ENCODE data around the gene FHIT. TPM values are rescaled to one million over a fixed set of nuclear protein-coding genes. Genes with fewer than 3 reads are reported as not detected.

Gene FHIT
- total RNA-seq, 2 experiments from 2014 or later = 86.0 to 90.6 TPM

- H3K27me3 ChIP-seq (ENCODE audit: control insufficient read depth in 1 of 2, insufficient read depth in 2 of 2, low read length in 2 of 2) = no peaks in the 10 kb centered on the region
- no peak overlapping the region for H3K27ac Mint-ChIP-seq
- no peaks in the 10 kb centered on the region for H3K4me1 ChIP-seq (ENCODE audit: insufficient read depth, low read length)
- no peak overlapping the region for H3K4me3 Mint-ChIP-seq
- no peaks in the 10 kb centered on the region for H3K27me3 Mint-ChIP-seq
- H3K9me3 Mint-ChIP-seq = no peaks in the 10 kb centered on the region
- CTCF ChIA-PET = no interaction called here
- intact Hi-C loops (cut with DNase I, micrococcal nuclease) = no loop called here
- H3K27ac ChIP-seq (ENCODE audit: low read depth in 1 of 2, low read length in 2 of 2) = no peak overlapping the region
- no peak overlapping the region for H3K4me3 ChIP-seq (ENCODE audit: low read length)
- no peaks in the 10 kb centered on the region for H3K36me3 ChIP-seq (ENCODE audit: insufficient read depth, low read length)
- ATAC-seq (ENCODE audit: poor library complexity) (no peak), DNase-seq (no peak)
- POLR2A ChIA-PET = no interaction called here
- H3K4me1 Mint-ChIP-seq (ENCODE audit: low read depth) = no peaks in the 10 kb centered on the region
- no peak for TF ChIP-seq CTCF (IDR thresholded peaks at IDR 0.05)
- H3K9me3 ChIP-seq (ENCODE audit: control insufficient read depth in 1 of 2, insufficient read depth in 1 of 2, low read length in 2 of 2) = peaks cover 0 to 4% of the 10 kb centered on the region in 2 experiments
- H3K36me3 Mint-ChIP-seq (ENCODE audit: low read depth) = no peaks in the 10 kb centered on the region
Measured at GRCh38 chr3:61132062-61132461, 119.2 kb downstream of the FHIT start.

- Mint-ChIP-seq H3K4me1 (ENCODE audit: low read depth) (no peaks in the 10 kb centered on the region), H3K9me3 (peaks cover 5% of the 10 kb centered on the region), H3K27me3 (no peaks in the 10 kb centered on the region), H3K36me3 (ENCODE audit: low read depth) (peaks cover 10% of the 10 kb centered on the region), H3K4me3 (no peak overlapping the region), H3K27ac (no peak overlapping the region)
- ChIA-PET POLR2A (no interaction called here), CTCF (no interaction called here)
- Histone ChIP-seq H3K27ac (ENCODE audit: low read depth in 1 of 2, low read length in 2 of 2) (no peak overlapping the region), H3K4me3 (ENCODE audit: low read length) (no peak overlapping the region), H3K4me1 (ENCODE audit: insufficient read depth, low read length) (no peaks in the 10 kb centered on the region), H3K9me3 (ENCODE audit: control insufficient read depth in 1 of 2, insufficient read depth in 1 of 2, low read length in 2 of 2) (no peaks in the 10 kb centered on the region), H3K36me3 (ENCODE audit: insufficient read depth, low read length) (no peaks in the 10 kb centered on the region), H3K27me3 (ENCODE audit: control insufficient read depth in 1 of 2, insufficient read depth in 2 of 2, low read length in 2 of 2) (no peaks in the 10 kb centered on the region)
- TF ChIP-seq CTCF (IDR thresholded peaks at IDR 0.05) = no peak
- ATAC-seq (ENCODE audit: poor library complexity) = no peak
- intact Hi-C loops (cut with DNase I, micrococcal nuclease) = no loop called here
- no peak for DNase-seq
Measured at GRCh38 chr3:61118830-61119229, 132.4 kb downstream of the FHIT start.

- H3K27me3 Mint-ChIP-seq = no peaks in the 10 kb centered on the region
Measured at GRCh38 chr3:61117045-61117898, 134.0 kb downstream of the FHIT start.

More at GRCh38 chr3:61117045-61117898, 134.0 kb downstream of the FHIT start:
- no peak for TF ChIP-seq CTCF (IDR thresholded peaks at IDR 0.05)
- Mint-ChIP-seq H3K9me3 (peaks cover 5% of the 10 kb centered on the region), H3K4me1 (ENCODE audit: low read depth) (peaks cover 10% of the 10 kb centered on the region), H3K27ac (no peak overlapping the region), H3K36me3 (ENCODE audit: low read depth) (peaks cover 4% of the 10 kb centered on the region), H3K4me3 (no peak overlapping the region)
- CTCF ChIA-PET = no interaction called here
- ATAC-seq (ENCODE audit: poor library complexity) (no peak), DNase-seq (no peak)
- H3K4me3 ChIP-seq (ENCODE audit: low read length) = no peak overlapping the region
- no peaks in the 10 kb centered on the region for H3K27me3 ChIP-seq (ENCODE audit: control insufficient read depth in 1 of 2, insufficient read depth in 2 of 2, low read length in 2 of 2)
- H3K4me1 ChIP-seq (ENCODE audit: insufficient read depth, low read length) = no peaks in the 10 kb centered on the region
- intact Hi-C loops (cut with DNase I, micrococcal nuclease) = no loop called here
- H3K36me3 ChIP-seq (ENCODE audit: insufficient read depth, low read length) = no peaks in the 10 kb centered on the region
- POLR2A ChIA-PET = no interaction called here
- no peak overlapping the region for H3K27ac ChIP-seq (ENCODE audit: low read depth in 1 of 2, low read length in 2 of 2)
- H3K9me3 ChIP-seq (ENCODE audit: control insufficient read depth in 1 of 2, insufficient read depth in 1 of 2, low read length in 2 of 2) = no peaks in the 10 kb centered on the region

Data from CD4-positive, alpha-beta T cell (primary cell).